ENCODE results near the gene CMTR1. TPM values are rescaled to one million over a fixed set of nuclear protein-coding genes. Genes with fewer than 3 reads are reported as not detected.

The CMTR1 gene
- total RNA-seq, 2 donors from 2014 or later, result 28.1 to 147 TPM

GRCh38 chr6:37486121-37486839 lies 53.3 kb downstream of the CMTR1 start:
- Histone ChIP-seq H3K9me3 (no peaks in the 10 kb centered on the region), H3K36me3 (no peaks in the 10 kb centered on the region), H3K27ac (no peak overlapping the region), H3K4me3 (no peak overlapping the region), H3K27me3 (replicated peaks; ENCODE audit: insufficient read depth) (no peaks in the 10 kb centered on the region), H3K4me1 (replicated peaks) (no peaks in the 10 kb centered on the region)
- intact Hi-C loops (cut with DNase I), result no loop called here
- TF ChIP-seq POLR2A (IDR thresholded peaks at IDR 0.05), result no peak
- TF ChIP-seq, protein P1, sequence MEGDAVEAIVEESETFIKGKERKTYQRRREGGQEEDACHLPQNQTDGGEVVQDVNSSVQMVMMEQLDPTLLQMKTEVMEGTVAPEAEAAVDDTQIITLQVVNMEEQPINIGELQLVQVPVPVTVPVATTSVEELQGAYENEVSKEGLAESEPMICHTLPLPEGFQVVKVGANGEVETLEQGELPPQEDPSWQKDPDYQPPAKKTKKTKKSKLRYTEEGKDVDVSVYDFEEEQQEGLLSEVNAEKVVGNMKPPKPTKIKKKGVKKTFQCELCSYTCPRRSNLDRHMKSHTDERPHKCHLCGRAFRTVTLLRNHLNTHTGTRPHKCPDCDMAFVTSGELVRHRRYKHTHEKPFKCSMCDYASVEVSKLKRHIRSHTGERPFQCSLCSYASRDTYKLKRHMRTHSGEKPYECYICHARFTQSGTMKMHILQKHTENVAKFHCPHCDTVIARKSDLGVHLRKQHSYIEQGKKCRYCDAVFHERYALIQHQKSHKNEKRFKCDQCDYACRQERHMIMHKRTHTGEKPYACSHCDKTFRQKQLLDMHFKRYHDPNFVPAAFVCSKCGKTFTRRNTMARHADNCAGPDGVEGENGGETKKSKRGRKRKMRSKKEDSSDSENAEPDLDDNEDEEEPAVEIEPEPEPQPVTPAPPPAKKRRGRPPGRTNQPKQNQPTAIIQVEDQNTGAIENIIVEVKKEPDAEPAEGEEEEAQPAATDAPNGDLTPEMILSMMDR (IDR thresholded peaks at IDR 0.05), result no peak
- no peak for TF ChIP-seq POLR2AphosphoS5 (IDR thresholded peaks at IDR 0.05)
- WGBS, result 78% methylated on average over 8 of the region's 8 CpGs
- DNase-seq (ENCODE audit: low spot score), result no peak

GRCh38 chr6:37487591-37488380 lies 54.8 kb downstream of the CMTR1 start:
- no peak for DNase-seq (ENCODE audit: low spot score)
- intact Hi-C loops (cut with DNase I), result no loop called here
- no peak overlapping the region for H3K27ac ChIP-seq

GRCh38 chr6:37488476-37488875 lies 55.5 kb downstream of the CMTR1 start:
- Histone ChIP-seq H3K4me3 (no peak overlapping the region), H3K27me3 (replicated peaks; ENCODE audit: insufficient read depth) (no peaks in the 10 kb centered on the region), H3K4me1 (replicated peaks) (no peaks in the 10 kb centered on the region), H3K36me3 (no peaks in the 10 kb centered on the region), H3K9me3 (no peaks in the 10 kb centered on the region), H3K27ac (no peak overlapping the region)
- TF ChIP-seq, protein P1 (IDR thresholded peaks at IDR 0.05), result no peak
- TF ChIP-seq POLR2A (IDR thresholded peaks at IDR 0.05) (no peak), POLR2AphosphoS5 (IDR thresholded peaks at IDR 0.05) (no peak)
- intact Hi-C loops (cut with DNase I), result no loop called here
- WGBS, result 38% methylated on average over 1 of the region's 1 CpG
- DNase-seq (ENCODE audit: low spot score), result no peak

More at GRCh38 chr6:37487591-37488380, 54.8 kb downstream of the CMTR1 start:
- Histone ChIP-seq H3K4me1 (replicated peaks) (no peaks in the 10 kb centered on the region), H3K9me3 (no peaks in the 10 kb centered on the region), H3K27me3 (replicated peaks; ENCODE audit: insufficient read depth) (no peaks in the 10 kb centered on the region), H3K4me3 (no peak overlapping the region), H3K36me3 (no peaks in the 10 kb centered on the region)
- TF ChIP-seq POLR2AphosphoS5 (IDR thresholded peaks at IDR 0.05), result no peak
- no peak for TF ChIP-seq POLR2A (IDR thresholded peaks at IDR 0.05)
- TF ChIP-seq, protein P1 (IDR thresholded peaks at IDR 0.05), result no peak
- WGBS, result 76% methylated on average over 9 of the region's 9 CpGs

DNA sequence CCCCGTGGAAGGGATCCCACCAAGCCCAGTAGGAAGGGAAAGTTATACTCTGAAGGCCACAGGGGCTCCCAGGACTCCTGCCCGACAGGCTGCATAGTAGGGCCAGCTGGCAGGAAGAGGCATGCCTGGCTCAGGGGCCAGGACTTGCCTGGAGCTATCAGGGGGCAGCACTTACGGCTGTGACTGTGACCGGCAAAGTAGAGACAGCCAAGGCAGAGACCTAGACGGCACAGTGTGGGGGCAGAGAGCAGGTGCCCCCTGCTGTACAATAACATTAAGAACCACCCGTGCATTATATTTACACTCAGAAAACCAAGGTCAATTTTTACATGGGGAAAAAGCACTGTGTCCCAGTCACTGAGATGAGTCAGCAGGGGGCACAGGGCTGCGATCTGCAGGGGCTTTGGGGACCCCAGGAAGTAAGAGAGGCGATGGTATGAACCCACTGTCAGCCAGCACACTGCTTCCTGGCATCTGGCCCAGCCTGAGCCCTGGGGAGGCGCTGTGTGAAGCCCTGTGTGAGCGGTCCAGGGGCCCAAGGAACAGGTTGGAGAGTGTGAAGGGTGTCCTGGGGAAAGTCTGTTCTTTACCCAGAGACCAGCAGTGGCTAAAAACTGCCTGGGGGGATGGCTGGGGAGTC lies 56.8 kb downstream of the CMTR1 start:
- WGBS, result 48% methylated on average over 10 of the region's 10 CpGs
- Histone ChIP-seq H3K36me3 (no peaks in the 10 kb centered on the region), H3K27me3 (replicated peaks; ENCODE audit: insufficient read depth) (no peaks in the 10 kb centered on the region), H3K4me3 (no peak overlapping the region), H3K9me3 (no peaks in the 10 kb centered on the region), H3K4me1 (replicated peaks) (no peaks in the 10 kb centered on the region), H3K27ac (no peak overlapping the region)
- intact Hi-C loops (cut with DNase I), result no loop called here
- no peak for DNase-seq (ENCODE audit: low spot score)
- TF ChIP-seq, protein P1 (IDR thresholded peaks at IDR 0.05), result no peak
- TF ChIP-seq POLR2AphosphoS5 (IDR thresholded peaks at IDR 0.05), result no peak
- no peak for TF ChIP-seq POLR2A (IDR thresholded peaks at IDR 0.05)

Measured in prostate gland (tissue), 2 donors.